Ovary (tissue), 9 donors: ENCODE data around the gene ENPP7. TPM values are rescaled to one million over a fixed set of nuclear protein-coding genes. Genes with fewer than 3 reads are reported as not detected.

Experiments used
- DNase-seq, 5 donors: peaks; one replicate each; pipeline ENCODE4 v3.0.0-alpha.2; 2019 to 2020
- H3K27ac ChIP-seq, 2 donors: fragments of 200-600 bp; one replicate each; pipeline versions ENCODE4 v1.5.1 to v1.8.0; 2019 to 2022
- H3K27me3 ChIP-seq: fragments of 200-600 bp; one replicate; pipeline ENCODE4 v1.8.0; 2022
- H3K36me3 ChIP-seq: fragments of 200-600 bp; sonication (generic); one replicate; pipeline ENCODE4 v1.5.1; 2019
- H3K4me1 ChIP-seq: one replicate; pipeline ENCODE4 v1.8.1; 2013; ENCODE audit warnings: mild to moderate bottlenecking, moderate library complexity; ENCODE audit not compliant: insufficient read depth
- H3K4me3 ChIP-seq: fragments of 200-600 bp; sonication (generic); one replicate; pipeline ENCODE4 v1.5.1; 2017
- H3K9me3 ChIP-seq, 2 donors: fragments of 200-600 bp in 1 of 2; sonication (generic) in 1 of 2; one replicate each; pipeline versions ENCODE4 v1.5.1 to v1.8.1; 2013 to 2019; ENCODE audit warnings: mild to moderate bottlenecking in 1 of 2, moderate library complexity in 1 of 2
- EP300 ChIP-seq: sonication (generic); formaldehyde crosslinking; IDR thresholded peaks from one replicate; pipeline ENCODE4 v1.6.1; 2017; ENCODE audit warnings: antibody characterized with exemption
- POLR2A ChIP-seq: fragments of 450-650 bp; IDR thresholded peaks from one replicate; pipeline ENCODE4 v1.6.1; 2017; ENCODE audit warnings: antibody characterized with exemption, mild to moderate bottlenecking, moderate library complexity
- WGBS, 3 donors: extraction: QIAGEN DNeasy Blood & Tissue Kit in 1 of 3; methylation state at CpG; one replicate each; pipeline versions ENCODE4 v1.1.5 to v1.1.7; 2013 to 2017; 5-methylcytosine and 5-hydroxymethylcytosine counted together
- intact Hi-C, 4 donors: fragments of 100-400 bp; cut with DNase I; formaldehyde crosslinking; loops; one replicate each; pipeline versions ENCODE4 v1.11.0 to v1.15.1; 2022 to 2023
- polyA plus RNA-seq, 2 donors: library from polyadenylated mRNA; stranded (reverse); fragments of 200-250 nt in 1 of 2; fragments of 350-450 nt in 1 of 2; fragmentation: Illumina TruSeq in 1 of 2; extraction: RNeasy Lipid Tissue Mini Kit (QIAGEN cat#74804) in 1 of 2; gene quantifications; one replicate each; pipeline ENCODE4 v1.2.3, GENCODE V29; 2013 to 2014
- total RNA-seq, 7 donors: library from RNA; depleted of rRNA in 2 of 7; stranded (reverse); fragments of >200 nt in 2 of 7; fragmentation: NEBNext Ultra II Directional in 3 of 7; extraction: Animal tissue kit (Norgen Biotek cat#: 25700) in 3 of 7; gene quantifications; one replicate each; pipeline versions ENCODE4 v1.1.0 to v1.2.4, GENCODE V29; 2016 to 2023
- TF ChIP-seq, protein P1 (sequence below), 3 donors: fragments of 450-650 bp in 2 of 3; fragments of 200-600 bp in 1 of 3; IDR thresholded peaks; one replicate each; pipeline versions ENCODE4 v1.5.1 to v1.8.0; 2016 to 2022; ENCODE audit warnings: antibody characterized with exemption in 3 of 3, mild to moderate bottlenecking in 1 of 3
- donor health status: DM: no; HTN: no; CAD: no; lungs with moderate emphysema.
- donor health status: DM: no; HTN: no; CAD: no.
- donor health status: Bipolar disorder and iron deficiency.
- donor health status: DM: yes; HTN: yes; CAD: no.
- donor health status: DM: no; HTN: no; CAD: no.
- donor health status: DM: yes; HTN: yes; CAD: no.

The ENPP7 gene
- total and polyA plus RNA-seq, 9 donors, result not detected

GRCh38 chr17:79737922-79738578 lies 7.3 kb downstream of the ENPP7 start:
- Histone ChIP-seq H3K36me3 (no peaks in the 10 kb centered on the region), H3K27ac (no peak overlapping the region), H3K27me3 (no peaks in the 10 kb centered on the region), H3K4me3 (no peak overlapping the region), H3K4me1 (peaks cover 3% of the 10 kb centered on the region), H3K9me3 (no peaks in the 10 kb centered on the region)
- TF ChIP-seq, protein P1, sequence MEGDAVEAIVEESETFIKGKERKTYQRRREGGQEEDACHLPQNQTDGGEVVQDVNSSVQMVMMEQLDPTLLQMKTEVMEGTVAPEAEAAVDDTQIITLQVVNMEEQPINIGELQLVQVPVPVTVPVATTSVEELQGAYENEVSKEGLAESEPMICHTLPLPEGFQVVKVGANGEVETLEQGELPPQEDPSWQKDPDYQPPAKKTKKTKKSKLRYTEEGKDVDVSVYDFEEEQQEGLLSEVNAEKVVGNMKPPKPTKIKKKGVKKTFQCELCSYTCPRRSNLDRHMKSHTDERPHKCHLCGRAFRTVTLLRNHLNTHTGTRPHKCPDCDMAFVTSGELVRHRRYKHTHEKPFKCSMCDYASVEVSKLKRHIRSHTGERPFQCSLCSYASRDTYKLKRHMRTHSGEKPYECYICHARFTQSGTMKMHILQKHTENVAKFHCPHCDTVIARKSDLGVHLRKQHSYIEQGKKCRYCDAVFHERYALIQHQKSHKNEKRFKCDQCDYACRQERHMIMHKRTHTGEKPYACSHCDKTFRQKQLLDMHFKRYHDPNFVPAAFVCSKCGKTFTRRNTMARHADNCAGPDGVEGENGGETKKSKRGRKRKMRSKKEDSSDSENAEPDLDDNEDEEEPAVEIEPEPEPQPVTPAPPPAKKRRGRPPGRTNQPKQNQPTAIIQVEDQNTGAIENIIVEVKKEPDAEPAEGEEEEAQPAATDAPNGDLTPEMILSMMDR (IDR thresholded peaks at IDR 0.05), result no peak
- TF ChIP-seq EP300 (no peak), POLR2A (no peak)
- DNase-seq, result no peak
- WGBS, 3 donors, result 67 to 72% (median 68%) methylated on average over 16 to 17 of the region's 17 CpGs
- intact Hi-C loops, result no loop called here

DNA sequence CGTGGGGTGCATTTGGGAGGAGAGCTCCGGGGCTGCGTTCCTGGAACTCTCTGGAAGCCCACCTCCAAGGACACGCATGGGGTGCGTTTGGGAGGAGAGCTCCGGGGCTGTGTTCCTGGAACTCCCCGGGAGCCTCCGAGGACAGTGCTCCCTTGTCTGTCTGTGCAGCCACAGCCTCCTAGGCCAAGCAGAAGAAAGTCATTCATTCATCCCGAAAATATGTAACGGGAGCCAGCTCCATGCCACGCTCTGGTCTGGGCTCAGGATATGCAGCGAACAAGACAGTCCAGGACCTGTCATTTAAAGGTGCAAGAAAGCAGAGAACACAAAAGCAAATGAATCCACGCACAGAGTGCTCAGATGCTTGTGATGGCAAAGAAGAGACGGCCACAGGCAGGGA lies 7.9 kb downstream of the ENPP7 start:
- H3K27ac ChIP-seq, result no peak overlapping the region
- no peaks in the 10 kb centered on the region for H3K36me3 ChIP-seq
- H3K27me3 ChIP-seq, result no peaks in the 10 kb centered on the region
- H3K9me3 ChIP-seq, result no peaks in the 10 kb centered on the region
- TF ChIP-seq, protein P1 (IDR thresholded peaks at IDR 0.05), result no peak
- TF ChIP-seq POLR2A, result no peak
- TF ChIP-seq EP300, result no peak
- 45 to 56% (median 46%) methylated on average over 14 of the region's 14 CpGs for WGBS, 3 donors
- H3K4me1 ChIP-seq, result peaks cover 3% of the 10 kb centered on the region
- no peak for DNase-seq
- H3K4me3 ChIP-seq, result no peak overlapping the region
- intact Hi-C loops, result no loop called here

- Histone ChIP-seq H3K4me1 (peaks cover 3% of the 10 kb centered on the region), H3K27ac (no peak overlapping the region), H3K27me3 (no peaks in the 10 kb centered on the region), H3K36me3 (no peaks in the 10 kb centered on the region), H3K4me3 (no peak overlapping the region), H3K9me3 (no peaks in the 10 kb centered on the region)
- DNase-seq, result no peak
- intact Hi-C loops, result loop anchor here in 1 of 4 donors (10.0 kb wide), 1 partner anchor 175 kb away; no protein-coding TSS in a partner anchor
- 80 to 86% (median 82%) methylated on average over 28 of the region's 28 CpGs for WGBS, 3 donors
- TF ChIP-seq, protein P1 (IDR thresholded peaks at IDR 0.05), result no peak
- TF ChIP-seq POLR2A (no peak), EP300 (no peak)
Measured at GRCh38 chr17:79739148-79740062, 8.7 kb downstream of the ENPP7 start.

GRCh38 chr17:79740413-79740812 lies 9.7 kb downstream of the ENPP7 start:
- Histone ChIP-seq H3K36me3 (no peaks in the 10 kb centered on the region), H3K27ac (no peak overlapping the region), H3K9me3 (no peaks in the 10 kb centered on the region), H3K27me3 (no peaks in the 10 kb centered on the region), H3K4me3 (no peak overlapping the region), H3K4me1 (peaks cover 3% of the 10 kb centered on the region)
- no peak for TF ChIP-seq POLR2A
- no peak for TF ChIP-seq EP300
- TF ChIP-seq, protein P1 (IDR thresholded peaks at IDR 0.05), result no peak
- WGBS, 3 donors, result 22 to 35% (median 27%) methylated on average over 8 of the region's 8 CpGs
- no peak for DNase-seq
- intact Hi-C loops, result loop anchor here in 1 of 4 donors (10.0 kb wide), 1 partner anchor 174 kb away; no protein-coding TSS in a partner anchor
